Activated T-helper 1 cell treated with anti-CD3 and anti-CD28 coated beads, Interleukin-2, amount 50 U/mL, for 16 hours (primary cell): ENCODE results near the gene PDE6A.
"Not testable (repeated sequence)": the region's sequence is repeated elsewhere in the genome, so short reads cannot be mapped to it uniquely, and the experiment has no call there.

Experiments
- DNase-seq, 2 donors: peaks; one replicate each; pipeline ENCODE4 v3.0.0-alpha.2; 2020; ENCODE audit warnings: low read depth in 1 of 2, low spot score in 1 of 2

The PDE6A gene

GRCh38 chr5:149869411-149869821 lies 75.2 kb downstream of the PDE6A start:
- DNase-seq, result no peak

GRCh38 chr5:149865746-149866145 lies 78.8 kb downstream of the PDE6A start:
- no peak for DNase-seq

- DNase-seq, result no peak
Observed at GRCh38 chr5:149863830-149864229, 80.8 kb downstream of the PDE6A start.

- no peak for DNase-seq
Observed at GRCh38 chr5:149863176-149863575, 81.4 kb downstream of the PDE6A start.

- no peak for DNase-seq
Observed at GRCh38 chr5:149860801-149861322, 83.7 kb downstream of the PDE6A start.

GRCh38 chr5:149859746-149860145 lies 84.8 kb downstream of the PDE6A start:
- no peak for DNase-seq

- not testable (repeated sequence) for DNase-seq
Observed at GRCh38 chr5:149858481-149858880, 86.1 kb downstream of the PDE6A start.

- DNase-seq, result no peak
Observed at GRCh38 chr5:149857499-149857898, 87.1 kb downstream of the PDE6A start.

- DNase-seq, result no peak
Observed at GRCh38 chr5:149855366-149855765, 89.2 kb downstream of the PDE6A start.

GRCh38 chr5:149854866-149855265 lies 89.7 kb downstream of the PDE6A start:
- no peak for DNase-seq

GRCh38 chr5:149853701-149854100 lies 90.9 kb downstream of the PDE6A start:
- no peak for DNase-seq

GRCh38 chr5:149853331-149853648 lies 91.3 kb downstream of the PDE6A start:
- DNase-seq, result no peak

GRCh38 chr5:149852641-149853330 lies 91.8 kb downstream of the PDE6A start:
- DNase-seq, result no peak

GRCh38 chr5:149851211-149851610 lies 93.4 kb downstream of the PDE6A start:
- no peak for DNase-seq

GRCh38 chr5:149849966-149850910 lies 94.4 kb downstream of the PDE6A start:
- no peak for DNase-seq

GRCh38 chr5:149849280-149849965 lies 95.2 kb downstream of the PDE6A start:
- no peak for DNase-seq

- DNase-seq, result no peak
Observed at GRCh38 chr5:149847611-149848010, 97.0 kb downstream of the PDE6A start.

GRCh38 chr5:149846021-149846420 lies 98.6 kb downstream of the PDE6A start:
- DNase-seq, result no peak

- no peak for DNase-seq
Observed at GRCh38 chr5:149845601-149846000, 99.0 kb downstream of the PDE6A start.

- no peak for DNase-seq
Observed at GRCh38 chr5:149841851-149842793, 102.5 kb downstream of the PDE6A start.
